GM12872 (cell line): Measurements from ENCODE around the gene CUL4A.

Experiments used
- TF ChIP-seq, protein P1 (sequence below): IDR thresholded peaks from 3 replicates; pipeline ENCODE4 v1.5.1; 2011; ENCODE audit warnings: low read depth, mild to moderate bottlenecking, low read length, moderate library complexity; ENCODE audit not compliant: insufficient read depth

Gene CUL4A

GRCh38 chr13:113183450-113184129 is 25.8 kb upstream of the CUL4A start:
- TF ChIP-seq, protein P1, sequence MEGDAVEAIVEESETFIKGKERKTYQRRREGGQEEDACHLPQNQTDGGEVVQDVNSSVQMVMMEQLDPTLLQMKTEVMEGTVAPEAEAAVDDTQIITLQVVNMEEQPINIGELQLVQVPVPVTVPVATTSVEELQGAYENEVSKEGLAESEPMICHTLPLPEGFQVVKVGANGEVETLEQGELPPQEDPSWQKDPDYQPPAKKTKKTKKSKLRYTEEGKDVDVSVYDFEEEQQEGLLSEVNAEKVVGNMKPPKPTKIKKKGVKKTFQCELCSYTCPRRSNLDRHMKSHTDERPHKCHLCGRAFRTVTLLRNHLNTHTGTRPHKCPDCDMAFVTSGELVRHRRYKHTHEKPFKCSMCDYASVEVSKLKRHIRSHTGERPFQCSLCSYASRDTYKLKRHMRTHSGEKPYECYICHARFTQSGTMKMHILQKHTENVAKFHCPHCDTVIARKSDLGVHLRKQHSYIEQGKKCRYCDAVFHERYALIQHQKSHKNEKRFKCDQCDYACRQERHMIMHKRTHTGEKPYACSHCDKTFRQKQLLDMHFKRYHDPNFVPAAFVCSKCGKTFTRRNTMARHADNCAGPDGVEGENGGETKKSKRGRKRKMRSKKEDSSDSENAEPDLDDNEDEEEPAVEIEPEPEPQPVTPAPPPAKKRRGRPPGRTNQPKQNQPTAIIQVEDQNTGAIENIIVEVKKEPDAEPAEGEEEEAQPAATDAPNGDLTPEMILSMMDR, result no peak

DNA sequence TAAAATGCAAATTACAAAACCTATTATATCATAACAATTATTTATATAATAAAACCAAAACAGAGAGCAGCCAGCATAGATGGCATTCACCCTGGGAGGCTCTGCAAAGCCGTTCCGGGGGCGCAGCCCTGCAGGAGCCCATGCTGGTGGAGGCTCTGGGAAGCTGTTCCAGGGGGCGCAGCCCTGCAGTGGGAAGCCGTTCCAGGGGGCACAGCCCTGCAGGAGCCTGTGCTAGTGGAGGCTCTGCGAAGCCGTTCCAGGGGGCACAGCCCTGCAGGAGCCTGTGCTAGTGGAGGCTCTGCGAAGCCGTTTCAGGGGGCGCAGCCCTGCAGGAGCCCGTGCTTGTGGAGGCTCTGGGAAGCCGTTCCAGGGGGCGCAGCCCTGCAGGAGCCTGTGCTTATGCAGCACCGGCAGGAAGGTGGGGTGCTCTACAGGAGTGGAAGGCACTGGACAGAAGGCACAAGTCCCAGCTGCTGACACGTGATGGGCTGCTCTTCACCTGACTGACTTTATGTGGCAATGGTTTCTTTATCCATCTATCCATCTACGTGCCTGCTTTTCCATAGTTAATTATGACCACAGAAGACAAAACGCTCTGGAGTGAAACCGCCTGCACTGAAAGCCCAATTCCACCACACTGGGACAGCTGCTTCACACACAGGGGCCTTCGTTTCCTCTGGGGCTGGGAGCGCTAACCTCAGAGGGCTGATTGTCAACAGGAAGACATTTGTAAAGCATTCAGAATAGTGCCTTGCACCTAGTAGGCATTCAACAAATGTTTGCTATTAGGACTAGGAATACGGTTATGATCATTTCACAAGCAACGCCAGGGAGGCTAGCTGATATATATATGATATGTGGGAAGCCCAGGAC is 24.6 kb upstream of the CUL4A start:
- TF ChIP-seq, protein P1, result no peak

GRCh38 chr13:113186061-113186900 is 23.1 kb upstream of the CUL4A start:
- TF ChIP-seq, protein P1, result no peak

DNA sequence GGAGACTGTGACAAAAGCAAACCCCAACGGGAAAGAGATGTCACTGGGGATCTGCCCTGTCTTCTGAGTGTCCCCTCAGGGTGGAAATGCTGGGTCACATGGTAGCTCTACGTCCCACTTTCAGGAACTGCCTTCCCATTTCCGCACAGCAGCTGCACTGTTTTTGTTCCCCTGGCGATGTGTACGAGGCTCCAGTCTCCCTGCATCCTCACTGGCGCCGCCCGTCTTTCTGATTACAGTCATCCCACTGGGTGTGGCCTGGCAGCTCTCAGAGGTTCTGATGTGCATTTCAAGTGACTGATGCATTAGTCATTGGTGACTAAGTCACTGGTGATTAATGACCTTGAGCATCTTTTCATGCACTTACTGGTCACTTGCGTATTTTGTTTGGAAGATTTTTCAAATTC is 22.1 kb upstream of the CUL4A start:
- TF ChIP-seq, protein P1, result no peak

- TF ChIP-seq, protein P1, result no peak
These were observed 21.3 kb upstream of the CUL4A start for GRCh38 chr13:113187883-113188665.

DNA sequence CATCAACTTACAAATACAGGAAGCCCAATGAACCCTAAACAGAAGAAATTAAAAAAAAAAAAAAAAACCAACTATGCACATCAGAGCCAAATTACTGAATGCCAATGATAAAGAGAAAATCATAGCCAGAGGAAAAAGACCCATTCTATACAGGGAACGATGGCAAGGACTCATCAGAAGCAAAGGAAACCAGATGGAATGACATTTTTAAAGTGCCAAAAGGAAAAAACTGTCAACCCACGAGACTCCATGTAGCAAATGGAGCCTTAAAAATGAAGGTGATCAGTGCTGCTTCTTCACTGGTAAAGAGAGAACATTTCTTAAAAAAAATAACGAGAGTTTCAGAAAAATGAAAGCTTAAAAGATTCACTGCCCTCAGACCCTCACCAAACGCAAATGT is 19.2 kb upstream of the CUL4A start:
- TF ChIP-seq, protein P1, result no peak
